Measurements from ENCODE around the gene BRAT1. TPM values are rescaled to one million over a fixed set of nuclear protein-coding genes. Genes with fewer than 3 reads are reported as not detected.

The BRAT1 gene
- total and polyA plus RNA-seq, 2 donors (not counting 1 experiment from before 2014, with no cell fraction given), result 4.0 to 20.1 TPM

DNA sequence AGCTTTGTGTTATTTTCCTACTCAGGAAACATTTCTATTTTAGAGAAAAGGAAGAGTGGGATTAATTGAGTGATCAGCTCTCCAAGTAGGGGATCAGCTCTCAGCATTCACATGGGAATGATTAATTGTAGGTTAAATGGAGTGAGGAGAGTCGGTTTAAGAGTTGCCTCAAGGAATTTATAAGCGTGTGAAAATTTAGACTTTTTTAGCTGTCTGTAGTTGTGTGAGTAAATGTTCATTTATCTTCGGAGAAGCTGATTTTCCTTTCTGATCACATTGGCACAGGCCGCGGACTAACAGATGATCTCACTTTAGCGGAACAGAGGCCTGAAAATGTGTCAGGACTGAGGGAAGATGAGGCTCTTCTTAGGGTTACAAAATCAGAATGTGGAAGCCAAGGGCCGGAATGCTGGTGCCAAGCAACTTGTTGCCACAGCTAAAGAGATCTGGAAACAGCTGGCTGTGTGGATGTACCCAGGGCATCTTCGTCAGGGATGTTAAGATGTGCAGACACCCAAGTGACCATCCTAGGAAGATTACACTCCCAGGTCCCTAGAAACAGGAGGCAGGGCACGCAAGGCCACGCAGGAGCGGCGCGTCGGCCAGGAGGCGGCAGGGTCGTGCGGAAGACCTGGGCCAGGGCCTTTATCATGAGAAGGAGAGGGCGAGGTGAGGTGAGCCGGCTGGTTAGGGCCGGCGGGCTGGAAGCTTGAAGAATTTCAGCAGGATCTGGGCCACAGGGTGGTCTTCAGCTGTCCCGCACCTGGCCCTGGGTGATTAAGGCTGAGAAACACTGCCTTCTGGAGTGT lies 41.3 kb upstream of the BRAT1 start:
- no peak for DNase-seq (ENCODE audit: low read depth in 2 of 2)
- no peak for TF ChIP-seq EZH2 (IDR thresholded peaks at IDR 0.05; ENCODE audit: low read length, missing control alignments)
- TF ChIP-seq, protein P1, sequence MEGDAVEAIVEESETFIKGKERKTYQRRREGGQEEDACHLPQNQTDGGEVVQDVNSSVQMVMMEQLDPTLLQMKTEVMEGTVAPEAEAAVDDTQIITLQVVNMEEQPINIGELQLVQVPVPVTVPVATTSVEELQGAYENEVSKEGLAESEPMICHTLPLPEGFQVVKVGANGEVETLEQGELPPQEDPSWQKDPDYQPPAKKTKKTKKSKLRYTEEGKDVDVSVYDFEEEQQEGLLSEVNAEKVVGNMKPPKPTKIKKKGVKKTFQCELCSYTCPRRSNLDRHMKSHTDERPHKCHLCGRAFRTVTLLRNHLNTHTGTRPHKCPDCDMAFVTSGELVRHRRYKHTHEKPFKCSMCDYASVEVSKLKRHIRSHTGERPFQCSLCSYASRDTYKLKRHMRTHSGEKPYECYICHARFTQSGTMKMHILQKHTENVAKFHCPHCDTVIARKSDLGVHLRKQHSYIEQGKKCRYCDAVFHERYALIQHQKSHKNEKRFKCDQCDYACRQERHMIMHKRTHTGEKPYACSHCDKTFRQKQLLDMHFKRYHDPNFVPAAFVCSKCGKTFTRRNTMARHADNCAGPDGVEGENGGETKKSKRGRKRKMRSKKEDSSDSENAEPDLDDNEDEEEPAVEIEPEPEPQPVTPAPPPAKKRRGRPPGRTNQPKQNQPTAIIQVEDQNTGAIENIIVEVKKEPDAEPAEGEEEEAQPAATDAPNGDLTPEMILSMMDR (conservative IDR thresholded peaks at IDR 0.05 in 1 of 2, IDR thresholded peaks at IDR 0.05 in 1 of 2; ENCODE audit: low read depth in 1 of 2, low read length in 2 of 2), result no peak
- no peaks in the 10 kb centered on the region for H3K79me2 ChIP-seq (ENCODE audit: control insufficient read depth, insufficient read depth, low read length)
- H3K36me3 ChIP-seq (ENCODE audit: control insufficient read depth, insufficient read depth, low read length), result peaks cover 20% of the 10 kb centered on the region
- H3K27me3 ChIP-seq (ENCODE audit: control insufficient read depth, insufficient read depth, low read length), result no peaks in the 10 kb centered on the region
- no peaks in the 10 kb centered on the region for H3K9me3 ChIP-seq (ENCODE audit: control insufficient read depth, insufficient read depth, low read depth, low read length)
- no peak overlapping the region for H2AFZ ChIP-seq (ENCODE audit: low read length)
- H3K4me3 ChIP-seq (replicated peaks in 1 of 4; ENCODE audit: control extremely low read depth in 1 of 4, insufficient read depth in 1 of 4, low read depth in 3 of 4, low read length in 4 of 4), result no peak overlapping the region
- no peak overlapping the region for H3K4me2 ChIP-seq (ENCODE audit: extremely low read depth, insufficient read depth, low read length)
- H3K4me1 ChIP-seq (ENCODE audit: control insufficient read depth, extremely low read depth, insufficient read depth, low read length), result no peaks in the 10 kb centered on the region
- H3K9ac ChIP-seq (ENCODE audit: insufficient read depth, low read length), result no peak overlapping the region
- H3K27ac ChIP-seq (ENCODE audit: insufficient read depth, low read length), result no peak overlapping the region
- no peaks in the 10 kb centered on the region for H4K20me1 ChIP-seq (ENCODE audit: control insufficient read depth, extremely low read depth, insufficient read depth, low read length)

DNA sequence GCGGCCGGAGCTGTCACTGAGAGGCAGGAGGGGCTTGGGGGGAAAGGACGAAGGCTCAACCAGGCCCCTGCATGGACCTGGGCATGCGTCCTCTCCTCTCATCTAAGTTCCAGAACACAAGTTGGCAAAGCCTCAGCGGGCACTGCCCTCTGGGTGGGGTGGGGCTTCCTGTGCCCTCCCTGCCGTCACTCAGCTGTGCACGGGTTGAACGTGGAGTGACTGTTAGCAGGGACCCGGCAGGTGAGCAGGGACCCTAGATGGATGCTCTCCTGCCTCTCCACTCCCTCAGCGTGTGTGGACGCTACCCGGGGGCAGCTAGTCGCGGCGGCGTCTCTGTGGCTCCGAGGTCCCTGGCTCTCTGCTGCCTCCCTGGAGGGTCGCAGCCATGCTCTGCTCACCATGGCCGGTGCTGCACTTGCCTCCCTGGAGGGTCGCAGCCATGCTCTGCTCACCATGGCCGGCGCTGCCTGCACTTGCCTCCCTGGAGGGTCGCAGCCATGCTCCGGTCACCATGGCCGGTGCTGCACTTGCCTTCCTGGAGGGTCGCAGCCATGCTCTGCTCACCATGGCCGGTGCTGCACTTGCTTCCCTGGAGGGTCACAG lies 40.0 kb upstream of the BRAT1 start:
- no peak overlapping the region for H2AFZ ChIP-seq (ENCODE audit: low read length)
- no peaks in the 10 kb centered on the region for H3K79me2 ChIP-seq (ENCODE audit: control insufficient read depth, insufficient read depth, low read length)
- no peak overlapping the region for H3K4me2 ChIP-seq (ENCODE audit: extremely low read depth, insufficient read depth, low read length)
- no peak for DNase-seq (ENCODE audit: low read depth in 2 of 2)
- no peaks in the 10 kb centered on the region for H3K4me1 ChIP-seq (ENCODE audit: control insufficient read depth, extremely low read depth, insufficient read depth, low read length)
- no peaks in the 10 kb centered on the region for H4K20me1 ChIP-seq (ENCODE audit: control insufficient read depth, extremely low read depth, insufficient read depth, low read length)
- H3K36me3 ChIP-seq (ENCODE audit: control insufficient read depth, insufficient read depth, low read length), result peaks cover 15% of the 10 kb centered on the region
- no peak overlapping the region for H3K27ac ChIP-seq (ENCODE audit: insufficient read depth, low read length)
- no peak overlapping the region for H3K4me3 ChIP-seq (replicated peaks in 1 of 4; ENCODE audit: control extremely low read depth in 1 of 4, insufficient read depth in 1 of 4, low read depth in 3 of 4, low read length in 4 of 4)
- no peak overlapping the region for H3K9ac ChIP-seq (ENCODE audit: insufficient read depth, low read length)
- no peaks in the 10 kb centered on the region for H3K9me3 ChIP-seq (ENCODE audit: control insufficient read depth, insufficient read depth, low read depth, low read length)
- no peak for TF ChIP-seq EZH2 (IDR thresholded peaks at IDR 0.05; ENCODE audit: low read length, missing control alignments)
- TF ChIP-seq, protein P1 (conservative IDR thresholded peaks at IDR 0.05 in 1 of 2, IDR thresholded peaks at IDR 0.05 in 1 of 2; ENCODE audit: low read depth in 1 of 2, low read length in 2 of 2), result no peak
- H3K27me3 ChIP-seq (ENCODE audit: control insufficient read depth, insufficient read depth, low read length), result no peaks in the 10 kb centered on the region

DNA sequence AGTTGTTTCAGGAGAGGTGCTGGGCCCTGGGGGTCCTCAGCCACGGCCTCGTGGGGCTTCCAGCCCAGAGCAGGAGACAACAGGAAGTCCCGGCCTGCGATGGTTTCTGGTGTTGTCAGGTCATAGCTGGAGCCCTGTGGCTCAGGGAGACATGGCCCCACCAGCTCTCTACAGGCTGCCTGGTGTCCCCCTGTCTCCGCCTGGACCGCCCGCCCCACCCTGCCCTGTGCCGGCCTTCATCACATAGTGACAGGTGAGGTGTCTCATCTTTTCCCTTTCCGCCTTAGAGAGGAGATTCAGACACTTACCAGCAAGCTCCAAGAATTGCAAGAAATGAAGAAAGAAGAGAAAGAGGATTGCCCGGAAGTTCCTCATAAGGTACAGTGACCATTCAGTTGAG lies 39.3 kb upstream of the BRAT1 start:
- Histone ChIP-seq H2AFZ (ENCODE audit: low read length) (no peak overlapping the region), H4K20me1 (ENCODE audit: control insufficient read depth, extremely low read depth, insufficient read depth, low read length) (no peaks in the 10 kb centered on the region), H3K36me3 (ENCODE audit: control insufficient read depth, insufficient read depth, low read length) (peaks cover 15% of the 10 kb centered on the region), H3K79me2 (ENCODE audit: control insufficient read depth, insufficient read depth, low read length) (no peaks in the 10 kb centered on the region), H3K27me3 (ENCODE audit: control insufficient read depth, insufficient read depth, low read length) (no peaks in the 10 kb centered on the region), H3K9me3 (ENCODE audit: control insufficient read depth, insufficient read depth, low read depth, low read length) (no peaks in the 10 kb centered on the region), H3K27ac (ENCODE audit: insufficient read depth, low read length) (no peak overlapping the region), H3K4me1 (ENCODE audit: control insufficient read depth, extremely low read depth, insufficient read depth, low read length) (no peaks in the 10 kb centered on the region), H3K4me3 (replicated peaks in 1 of 4; ENCODE audit: control extremely low read depth in 1 of 4, insufficient read depth in 1 of 4, low read depth in 3 of 4, low read length in 4 of 4) (no peak overlapping the region), H3K9ac (ENCODE audit: insufficient read depth, low read length) (no peak overlapping the region), H3K4me2 (ENCODE audit: extremely low read depth, insufficient read depth, low read length) (no peak overlapping the region)
- TF ChIP-seq, protein P1 (conservative IDR thresholded peaks at IDR 0.05 in 1 of 2, IDR thresholded peaks at IDR 0.05 in 1 of 2; ENCODE audit: low read depth in 1 of 2, low read length in 2 of 2), result no peak
- TF ChIP-seq EZH2 (IDR thresholded peaks at IDR 0.05; ENCODE audit: low read length, missing control alignments), result no peak
- no peak for DNase-seq (ENCODE audit: low read depth in 2 of 2)

Measured in fibroblast of lung (primary cell).